IMR-90 (cell line): ENCODE results near the gene RPS15. TPM values are rescaled to one million over a fixed set of nuclear protein-coding genes. Genes with fewer than 3 reads are reported as not detected.

Source experiments
- ATAC-seq: fragments of 200-7000 bp; cut with Tn5 transposase; 2 replicates; pipeline ENCODE4 v1.9.1; 2020; ENCODE audit warnings: low read depth, mild to moderate bottlenecking, moderate library complexity
- BruUV-seq: library from RNA; stranded (reverse); fragments of 400-500 nt; replicated peaks from 2 replicates; lab custom pipeline; 2021; lab: Mats Ljungman, UMichigan
- CTCF ChIA-PET: fragments of 300-600 bp; formaldehyde crosslinking; extraction: SDS; loops from one replicate; lab custom pipeline; 2021; ENCODE audit warnings: antibody characterized with exemption; lab: Yijun Ruan, JAX
- POLR2A ChIA-PET: fragments of 300-600 bp; sonication (Branson Sonifier 250); formaldehyde crosslinking; loops from one replicate; lab custom pipeline; 2022; ENCODE audit warnings: antibody characterized with exemption; ENCODE audit not compliant: unreplicated experiment; lab: Charles Lee
- DNase-seq: peaks from one replicate; pipeline ENCODE4 v3.0.0; 2013
- H2AFZ ChIP-seq: replicated peaks from 2 replicates; pipeline ENCODE3; 2013; ENCODE audit warnings: low read length, mild to moderate bottlenecking; ENCODE audit not compliant: poor library complexity
- H2AK5ac ChIP-seq: 2 replicates; pipeline ENCODE4 v1.6.1; 2013; ENCODE audit warnings: low read depth, low read length, inconsistent platforms
- H2AK9ac ChIP-seq: replicated peaks from 2 replicates; pipeline ENCODE3; 2013; ENCODE audit warnings: mild to moderate bottlenecking, low read depth, low read length, moderate library complexity; ENCODE audit not compliant: poor library complexity
- H2BK120ac ChIP-seq: 2 replicates; pipeline ENCODE4 v1.6.1; 2013; ENCODE audit warnings: low read depth, low read length, inconsistent platforms
- H2BK15ac ChIP-seq: 3 replicates; pipeline ENCODE4 v1.6.1; 2013; ENCODE audit warnings: low read depth, low read length, inconsistent platforms
- H2BK20ac ChIP-seq: 2 replicates; pipeline ENCODE4 v1.6.1; 2013; ENCODE audit warnings: low read depth, mild to moderate bottlenecking, inconsistent platforms, low read length, moderate library complexity
- H2BK5ac ChIP-seq: 2 replicates; pipeline ENCODE4 v1.6.1; 2013; ENCODE audit warnings: mild to moderate bottlenecking, low read depth, low read length, inconsistent platforms; ENCODE audit not compliant: poor library complexity, severe bottlenecking
- H3K14ac ChIP-seq: replicated peaks from 2 replicates; pipeline ENCODE4 v1.6.1; 2013; ENCODE audit warnings: low read depth, low read length, inconsistent platforms
- H3K18ac ChIP-seq: 2 replicates; pipeline ENCODE4 v1.6.1; 2013; ENCODE audit warnings: low read depth, low read length, control low read depth
- H3K23ac ChIP-seq: 2 replicates; pipeline ENCODE4 v1.6.1; 2013; ENCODE audit warnings: low read depth, low read length, inconsistent platforms
- H3K27ac ChIP-seq: 2 replicates; pipeline ENCODE4 v1.5.1; 2013; ENCODE audit warnings: mild to moderate bottlenecking, control low read depth, low read length; ENCODE audit not compliant: insufficient read depth
- H3K27me3 ChIP-seq: 2 replicates; pipeline ENCODE4 v1.6.1; 2013; ENCODE audit warnings: low read length; ENCODE audit not compliant: control insufficient read depth, insufficient read depth
- H3K36me3 ChIP-seq: 2 replicates; pipeline ENCODE4 v1.6.1; 2013; ENCODE audit warnings: low read length, mixed read lengths; ENCODE audit not compliant: control insufficient read depth, insufficient read depth
- H3K4ac ChIP-seq: 2 replicates; pipeline ENCODE4 v1.6.1; 2013; ENCODE audit warnings: low read depth, low read length, inconsistent platforms
- H3K4me1 ChIP-seq: 2 replicates; pipeline ENCODE4 v1.6.1; 2013; ENCODE audit warnings: low read length, mixed read lengths; ENCODE audit not compliant: control insufficient read depth, insufficient read depth
- H3K4me2 ChIP-seq: 2 replicates; pipeline ENCODE4 v1.6.1; 2013; ENCODE audit warnings: low read depth, mild to moderate bottlenecking, control low read depth, low read length, moderate library complexity
- H3K4me3 ChIP-seq: 2 replicates; pipeline ENCODE4 v1.5.1; 2013; ENCODE audit warnings: low read depth, mild to moderate bottlenecking, control low read depth, low read length, moderate library complexity; ENCODE audit not compliant: insufficient read depth
- H3K56ac ChIP-seq: 2 replicates; pipeline ENCODE4 v1.6.1; 2013; ENCODE audit warnings: low read length, inconsistent platforms; ENCODE audit not compliant: insufficient read depth; ENCODE audit errors: extremely low read depth
- H3K79me1 ChIP-seq, 2 experiments: 2 replicates each; pipeline ENCODE4 v1.6.1; 2013; ENCODE audit warnings: low read length in 2 of 2, inconsistent platforms in 1 of 2, low read depth in 1 of 2
- H3K9ac ChIP-seq: 2 replicates; pipeline ENCODE4 v1.6.1; 2013; ENCODE audit warnings: low read depth, low read length, control low read depth
- H3K9me1 ChIP-seq: 2 replicates; pipeline ENCODE4 v1.6.1; 2013; ENCODE audit warnings: low read length, inconsistent platforms; ENCODE audit not compliant: insufficient read depth
- H3K9me3 ChIP-seq: 2 replicates; pipeline ENCODE4 v1.6.1; 2013; ENCODE audit warnings: low read length; ENCODE audit not compliant: control insufficient read depth, insufficient read depth
- H4K20me1 ChIP-seq: 2 replicates; pipeline ENCODE4 v1.6.1; 2013; ENCODE audit warnings: low read length, inconsistent platforms; ENCODE audit not compliant: insufficient read depth
- H4K5ac ChIP-seq: 2 replicates; pipeline ENCODE4 v1.6.1; 2013; ENCODE audit warnings: mild to moderate bottlenecking, low read depth, low read length, control low read depth
- H4K8ac ChIP-seq, 2 experiments: 2 replicates each; pipeline ENCODE4 v1.6.1; 2013; ENCODE audit warnings: low read depth in 2 of 2, low read length in 2 of 2, control low read depth in 1 of 2, inconsistent platforms in 1 of 2
- H4K91ac ChIP-seq: 2 replicates; pipeline ENCODE4 v1.6.1; 2013; ENCODE audit warnings: low read depth, low read length, inconsistent platforms; ENCODE audit not compliant: insufficient read depth
- MAFK ChIP-seq: IDR thresholded peaks from 2 replicates; pipeline ENCODE4 v1.6.1; 2012; ENCODE audit warnings: low read depth, low read length, improper control_type of control experiment
- MXI1 ChIP-seq: IDR thresholded peaks from 2 replicates; pipeline ENCODE4 v1.6.1; 2012; ENCODE audit warnings: low read depth, mild to moderate bottlenecking, low read length, moderate library complexity, borderline replicate concordance
- POLR2A ChIP-seq: IDR thresholded peaks from 2 replicates; pipeline ENCODE4 v1.6.1; 2012; ENCODE audit warnings: mild to moderate bottlenecking, low read depth, low read length
- USF2 ChIP-seq: fragments of 150-350 bp; IDR thresholded peaks from 2 replicates; pipeline ENCODE4 v1.6.1; 2017; ENCODE audit warnings: mild to moderate bottlenecking, antibody characterized with exemption, low read length, low read depth
- WGBS, 2 experiments: methylation state at CpG; one replicate each; pipeline versions ENCODE4 v1.1.5 to v1.1.7; 2013; ENCODE audit warnings: missing lambda C conversion rate in 2 of 2; ENCODE audit not compliant: insufficient read length in 1 of 2; ENCODE audit errors: extremely low coverage in 2 of 2; 5-methylcytosine and 5-hydroxymethylcytosine counted together
- dilution Hi-C: fragments of 300-500 bp; cut with HindIII; formaldehyde crosslinking; loops from one replicate; pipeline ENCODE4 v1.14.3; 2018; ENCODE audit warnings: low sequenced_read_pairs; ENCODE audit not compliant: unreplicated experiment
- in situ Hi-C: fragments of 300-500 bp; cut with MboI; formaldehyde crosslinking; loops from 3 replicates; pipeline ENCODE4 v1.14.3; 2019; ENCODE audit warnings: low sequenced_read_pairs, inconsistent platforms, mixed read lengths
- intact Hi-C: fragments of 100-400 bp; cut with micrococcal nuclease; formaldehyde crosslinking; loops from 2 replicates; pipeline ENCODE4 v1.10.0; 2022
- polyA plus RNA-seq, 3 experiments: library from polyadenylated mRNA; depleted of rRNA; stranded (reverse); fragments of >200 nt; gene quantifications; 2 replicates each; pipeline ENCODE4 v1.2.3, GENCODE V29; 2012; ENCODE audit warnings: low replicate concordance in 1 of 3
- total RNA-seq: library from RNA; depleted of rRNA; stranded (reverse); fragments of >200 nt; gene quantifications from 2 replicates; pipeline ENCODE4 v1.2.3, GENCODE V29; 2012

Gene RPS15
- total and polyA plus RNA-seq, 2 of the 4 experiments (the other 2 are of a cell fraction): 1,179 to 1,855 TPM

GRCh38 chr19:1438933-1439354 is 748 bp downstream of the RPS15 start:
- H2BK20ac ChIP-seq: no peak overlapping the region
- peaks cover 46% of the 10 kb centered on the region for H3K36me3 ChIP-seq
- H2BK15ac ChIP-seq: no peak overlapping the region
- no peaks in the 10 kb centered on the region; the same call in 1 of the 2 replicates for H3K9me1 ChIP-seq
- peak overlapping the region in 1 of 2 experiments; percentile 51; a peak in 1 of 4 replicates for H4K8ac ChIP-seq
- peak overlapping the region; percentile 80 for H3K9ac ChIP-seq
- H4K5ac ChIP-seq: no peak overlapping the region
- H2AK5ac ChIP-seq: peak overlapping the region; percentile 69; the same call in 1 of the 2 replicates
- H2AFZ ChIP-seq: no peak overlapping the region
- peak overlapping the region; percentile 94; the same call in 1 of the 2 replicates for H3K27ac ChIP-seq
- no peak overlapping the region for H2BK120ac ChIP-seq
- intact Hi-C loops (no loop called here), dilution Hi-C loops (no loop called here), in situ Hi-C loops (no loop called here)
- H3K4ac ChIP-seq: peak overlapping the region; percentile 72; the same call in 1 of the 2 replicates
- POLR2A ChIA-PET: no interaction called here
- 0% methylated on average over 7 of the region's 26 CpGs; no CpG with 5 or more reads in 1 of the 2 experiments for WGBS, 2 experiments
- H3K9me3 ChIP-seq: no peaks in the 10 kb centered on the region
- H2AK9ac ChIP-seq: peak overlapping the region; percentile 99
- H3K79me1 ChIP-seq: peaks cover 23 to 36% of the 10 kb centered on the region in 2 experiments
- H3K4me1 ChIP-seq: peaks cover 6% of the 10 kb centered on the region
- H3K4me2 ChIP-seq: peak overlapping the region; percentile 72
- TF ChIP-seq MAFK (no peak), MXI1 (0 out of 2 replicates have a peak, but pooled peaks have one; percentile 19), POLR2A (no peak), USF2 (peak; percentile 71)
- CTCF ChIA-PET: no interaction called here
- H4K20me1 ChIP-seq: peaks cover 54% of the 10 kb centered on the region
- no peaks in the 10 kb centered on the region for H3K27me3 ChIP-seq
- no peak for DNase-seq
- no peak overlapping the region for H3K18ac ChIP-seq
- H2BK5ac ChIP-seq: no peak overlapping the region
- BruUV-seq: no TSS peak
- peak overlapping the region; percentile 96 for H3K14ac ChIP-seq
- peak overlapping the region; percentile 84 for H3K4me3 ChIP-seq
- H3K23ac ChIP-seq: peak overlapping the region; percentile 95
- peak overlapping the region; percentile 61 for H3K56ac ChIP-seq
- peak; percentile 1; the same call in 1 of the 2 replicates for ATAC-seq
- no peak overlapping the region for H4K91ac ChIP-seq
